HEK293T (cell line): ENCODE data around the gene ABTB1.

ENCODE experiments used
- CTCF ChIA-PET: fragments of 350-600 bp; formaldehyde crosslinking; extraction: SDS; loops from one replicate; lab custom pipeline; 2021; ENCODE audit warnings: antibody characterized with exemption, inconsistent platforms; lab: Yijun Ruan, JAX
- POLR2A ChIA-PET: fragments of 350-600 bp; formaldehyde crosslinking; extraction: SDS; loops from one replicate; lab custom pipeline; 2020; ENCODE audit warnings: antibody characterized with exemption, inconsistent platforms; lab: Yijun Ruan, JAX
- DNase-seq: peaks from one replicate; pipeline ENCODE4 v3.0.0; 2012; ENCODE audit warnings: mixed read lengths; ENCODE audit errors: extremely low spot score
- ARNT ChIP-seq: fragments of 450-650 bp; IDR thresholded peaks from 2 replicates; pipeline ENCODE4 v1.6.1; 2017; ENCODE audit warnings: mild to moderate bottlenecking
- BHLHE40 ChIP-seq: fragments of 450-650 bp; IDR thresholded peaks from 2 replicates; pipeline ENCODE4 v1.6.1; 2016; ENCODE audit warnings: mild to moderate bottlenecking, moderate library complexity, borderline replicate concordance
- CTBP1 ChIP-seq: fragments of 450-650 bp; IDR thresholded peaks from 2 replicates; pipeline ENCODE4 v1.6.1; 2016; ENCODE audit warnings: borderline replicate concordance
- ELF4 ChIP-seq: fragments of 450-650 bp; IDR thresholded peaks from 2 replicates; pipeline ENCODE4 v1.6.1; 2017; ENCODE audit warnings: antibody characterized with exemption
- FOXA1 ChIP-seq: fragments of 450-650 bp; IDR thresholded peaks from 2 replicates; pipeline ENCODE4 v1.6.1; 2016; ENCODE audit warnings: mild to moderate bottlenecking
- FOXK2 ChIP-seq: fragments of 450-650 bp; IDR thresholded peaks from 2 replicates; pipeline ENCODE4 v1.6.1; 2016; ENCODE audit warnings: mild to moderate bottlenecking
- FOXM1 ChIP-seq: fragments of 450-650 bp; IDR thresholded peaks from 2 replicates; pipeline ENCODE4 v1.6.1; 2017; ENCODE audit warnings: mild to moderate bottlenecking, borderline replicate concordance
- HDGF ChIP-seq: fragments of 450-650 bp; IDR thresholded peaks from 2 replicates; pipeline ENCODE4 v1.6.1; 2017; ENCODE audit warnings: antibody characterized with exemption, borderline replicate concordance
- L3MBTL2 ChIP-seq: fragments of 450-650 bp; conservative IDR thresholded peaks from 2 replicates; pipeline ENCODE4 v1.6.1; 2016; ENCODE audit warnings: mild to moderate bottlenecking
- LEF1 ChIP-seq: fragments of 450-650 bp; IDR thresholded peaks from 2 replicates; pipeline ENCODE4 v1.6.1; 2017; ENCODE audit warnings: mild to moderate bottlenecking, borderline replicate concordance
- NFRKB ChIP-seq: fragments of 450-650 bp; IDR thresholded peaks from 2 replicates; pipeline ENCODE4 v1.6.1; 2016; ENCODE audit warnings: mild to moderate bottlenecking, moderate library complexity
- PKNOX1 ChIP-seq: fragments of 450-650 bp; IDR thresholded peaks from 2 replicates; pipeline ENCODE4 v1.6.1; 2016
- SP1 ChIP-seq: fragments of 450-650 bp; IDR thresholded peaks from 2 replicates; pipeline ENCODE4 v1.6.1; 2017
- SUZ12 ChIP-seq: fragments of 450-650 bp; IDR thresholded peaks from 2 replicates; pipeline ENCODE4 v1.6.1; 2016; ENCODE audit warnings: mild to moderate bottlenecking
- TARDBP ChIP-seq: fragments of 450-650 bp; IDR thresholded peaks from 2 replicates; pipeline ENCODE4 v1.6.1; 2016
- ZNF384 ChIP-seq: fragments of 450-650 bp; IDR thresholded peaks from 2 replicates; pipeline ENCODE4 v1.6.1; 2016

The ABTB1 gene

GRCh38 chr3:127697551-127698240, 24.9 kb downstream of the ABTB1 start:
- TF ChIP-seq ELF4 (no peak), L3MBTL2 (peak; percentile 60), PKNOX1 (no peak), SP1 (no peak)
- ChIA-PET CTCF (interaction anchor here (1.2 to 1.6 kb wide), 2 partner anchors 19 to 278 kb away, joined by 4 to 7 read pairs; no protein-coding TSS in a partner anchor), POLR2A (interaction anchor here (1.1 to 1.6 kb wide), 3 partner anchors 10 to 249 kb away, joined by 3 to 7 read pairs (median 3); no protein-coding TSS in a partner anchor)
- DNase-seq = peak; percentile 79

- POLR2A ChIA-PET = interaction anchor here (1.6 kb wide), 1 partner anchor 9 kb away, joined by 7 read pairs; no protein-coding TSS in a partner anchor
- no peak for DNase-seq
- TF ChIP-seq PKNOX1 (no peak), NFRKB (no peak), BHLHE40 (no peak), ZNF384 (no peak), SP1 (no peak)
- CTCF ChIA-PET = no interaction called here
These were observed 25.5 kb downstream of the ABTB1 start for GRCh38 chr3:127698286-127698685.

- ChIA-PET CTCF (no interaction called here), POLR2A (no interaction called here)
- no peak for TF ChIP-seq HDGF
- TF ChIP-seq ZNF384 = no peak
- no peak for TF ChIP-seq FOXA1
- no peak for TF ChIP-seq SUZ12
- no peak for TF ChIP-seq CTBP1
- TF ChIP-seq LEF1 = no peak
- no peak for TF ChIP-seq SP1
- TF ChIP-seq ARNT = no peak
- no peak for TF ChIP-seq L3MBTL2
- TF ChIP-seq FOXM1 = no peak
- no peak for TF ChIP-seq ELF4
- no peak for TF ChIP-seq BHLHE40
- no peak for TF ChIP-seq FOXK2
- DNase-seq = no peak
These were observed 26.1 kb downstream of the ABTB1 start for GRCh38 chr3:127698691-127699415.

GRCh38 chr3:127699416-127700300, 26.9 kb downstream of the ABTB1 start:
- TF ChIP-seq LEF1 = no peak
- TF ChIP-seq PKNOX1 = no peak
- no peak for DNase-seq
- POLR2A ChIA-PET = no interaction called here
- CTCF ChIA-PET = no interaction called here

- TF ChIP-seq TARDBP (no peak), ARNT (no peak), CTBP1 (no peak), FOXM1 (no peak), HDGF (no peak)
- CTCF ChIA-PET = no interaction called here
- no peak for DNase-seq
- POLR2A ChIA-PET = no interaction called here
These were observed 27.7 kb downstream of the ABTB1 start for GRCh38 chr3:127700406-127700805.

- DNase-seq = no peak
- ChIA-PET POLR2A (no interaction called here), CTCF (no interaction called here)
- TF ChIP-seq FOXK2 = no peak
These were observed 28.6 kb downstream of the ABTB1 start for GRCh38 chr3:127701280-127701911.
